Large intestine (tissue), 3 donors: ENCODE results near the gene EXOC4. TPM values are rescaled to one million over a fixed set of nuclear protein-coding genes. Genes with fewer than 3 reads are reported as not detected.

Experiments
- DNase-seq, 2 donors: peaks; one replicate each; pipeline versions ENCODE4 v3.0.0 to v3.0.0-alpha.2; 2013
- H3K27ac ChIP-seq: one replicate; pipeline ENCODE4 v1.5.1; 2013; ENCODE audit warnings: low read length
- H3K27me3 ChIP-seq: 2 replicates; pipeline ENCODE4 v1.6.1; 2013; ENCODE audit warnings: low read length; ENCODE audit not compliant: control insufficient read depth, insufficient read depth
- H3K36me3 ChIP-seq: 2 replicates; pipeline ENCODE4 v1.6.1; 2013; ENCODE audit warnings: low read length; ENCODE audit not compliant: control insufficient read depth, insufficient read depth
- H3K4me1 ChIP-seq: one replicate; pipeline ENCODE4 v1.6.1; 2013; ENCODE audit warnings: low read length; ENCODE audit not compliant: control insufficient read depth, insufficient read depth
- H3K4me3 ChIP-seq: one replicate; pipeline ENCODE4 v1.5.1; 2013; ENCODE audit warnings: low read length
- H3K9me3 ChIP-seq: one replicate; pipeline ENCODE4 v1.6.1; 2013; ENCODE audit warnings: mild to moderate bottlenecking, low read depth, low read length, moderate library complexity; ENCODE audit not compliant: control insufficient read depth
- WGBS: methylation state at CpG from one replicate; pipeline ENCODE4 v1.1.5; 2013; ENCODE audit warnings: low lambda C conversion rate; ENCODE audit not compliant: insufficient coverage; 5-methylcytosine and 5-hydroxymethylcytosine counted together
- polyA plus RNA-seq: library from polyadenylated mRNA; unstranded; fragments of 120-200 nt; gene quantifications from one replicate; pipeline ENCODE4 v1.2.1, GENCODE V29; 2013

Gene EXOC4
- polyA plus RNA-seq, 1 donor, result 45.4 TPM

DNA sequence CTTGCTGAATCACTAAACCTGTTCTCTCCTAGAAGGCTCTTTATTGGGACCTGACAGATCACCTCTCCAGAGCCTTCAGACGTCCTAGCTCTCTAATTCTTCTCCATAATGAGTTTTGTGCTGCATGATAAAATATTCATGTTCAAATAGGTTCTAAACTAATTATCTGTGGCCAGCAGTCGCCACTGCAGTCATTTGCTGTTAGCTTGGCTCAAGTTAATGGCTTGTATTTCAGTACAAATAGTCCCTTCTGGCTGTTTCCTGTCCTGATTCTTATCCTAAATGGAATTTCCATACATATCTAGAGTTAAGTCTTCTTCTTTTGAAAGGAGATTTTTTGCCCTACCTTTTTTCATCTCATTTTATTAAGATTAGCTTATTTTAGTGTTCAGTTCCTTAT lies 303.2 kb downstream of the EXOC4 start:
- no peaks in the 10 kb centered on the region for H3K4me1 ChIP-seq
- DNase-seq, result no peak
- no peaks in the 10 kb centered on the region for H3K36me3 ChIP-seq
- no peaks in the 10 kb centered on the region for H3K9me3 ChIP-seq
- no peak overlapping the region for H3K27ac ChIP-seq
- 0% methylated on average over 1 of the region's 2 CpGs for WGBS
- no peak overlapping the region for H3K4me3 ChIP-seq
- H3K27me3 ChIP-seq, result no peaks in the 10 kb centered on the region

DNA sequence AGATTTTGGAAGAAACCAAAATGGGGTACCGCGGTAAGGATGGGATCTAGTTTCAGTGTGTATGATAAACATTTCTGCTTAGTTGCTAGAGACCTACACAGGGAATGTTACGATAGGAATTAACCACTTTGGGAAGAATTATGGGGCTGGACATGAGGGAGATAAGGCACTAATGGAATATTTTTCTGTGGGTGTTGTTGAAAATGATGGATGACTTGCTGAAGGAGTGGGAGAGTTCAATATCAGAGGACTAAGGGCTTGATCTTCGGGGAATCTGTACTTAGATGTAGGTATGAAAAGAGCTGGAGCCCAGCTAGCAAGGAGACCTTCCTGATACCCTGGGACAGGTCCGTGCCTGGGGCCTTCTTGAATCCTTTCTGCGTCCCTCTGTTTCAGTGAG lies 303.7 kb downstream of the EXOC4 start:
- DNase-seq, result no peak
- no peaks in the 10 kb centered on the region for H3K36me3 ChIP-seq
- no peaks in the 10 kb centered on the region for H3K9me3 ChIP-seq
- no peaks in the 10 kb centered on the region for H3K27me3 ChIP-seq
- H3K27ac ChIP-seq, result no peak overlapping the region
- H3K4me1 ChIP-seq, result no peaks in the 10 kb centered on the region
- H3K4me3 ChIP-seq, result no peak overlapping the region
- 83% methylated on average over 2 of the region's 6 CpGs for WGBS

DNA sequence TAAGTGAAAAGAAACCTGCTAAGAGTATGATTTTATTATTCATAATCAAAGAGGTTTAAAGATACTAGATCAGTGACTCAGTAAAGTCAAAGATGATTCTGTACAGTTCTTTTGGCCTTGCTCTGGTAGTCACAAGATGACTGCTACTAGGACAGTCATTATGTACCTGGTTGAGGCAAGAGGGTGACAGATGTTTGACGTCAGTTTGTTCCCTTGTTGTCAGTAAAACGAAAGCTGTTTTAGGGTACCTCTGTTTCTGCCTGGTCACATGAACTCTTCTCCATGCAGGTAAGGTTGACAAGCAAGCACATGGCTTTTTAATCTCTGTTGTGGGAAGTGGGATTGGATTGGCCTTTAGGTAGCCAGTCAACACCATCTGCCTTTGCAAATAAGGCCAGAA lies 308.0 kb downstream of the EXOC4 start:
- WGBS, result no CpG with 5 or more reads among the region's 2 CpGs
- no peak for DNase-seq
- Histone ChIP-seq H3K27ac (no peak overlapping the region), H3K9me3 (no peaks in the 10 kb centered on the region), H3K4me1 (no peaks in the 10 kb centered on the region), H3K4me3 (no peak overlapping the region), H3K36me3 (no peaks in the 10 kb centered on the region), H3K27me3 (no peaks in the 10 kb centered on the region)

DNA sequence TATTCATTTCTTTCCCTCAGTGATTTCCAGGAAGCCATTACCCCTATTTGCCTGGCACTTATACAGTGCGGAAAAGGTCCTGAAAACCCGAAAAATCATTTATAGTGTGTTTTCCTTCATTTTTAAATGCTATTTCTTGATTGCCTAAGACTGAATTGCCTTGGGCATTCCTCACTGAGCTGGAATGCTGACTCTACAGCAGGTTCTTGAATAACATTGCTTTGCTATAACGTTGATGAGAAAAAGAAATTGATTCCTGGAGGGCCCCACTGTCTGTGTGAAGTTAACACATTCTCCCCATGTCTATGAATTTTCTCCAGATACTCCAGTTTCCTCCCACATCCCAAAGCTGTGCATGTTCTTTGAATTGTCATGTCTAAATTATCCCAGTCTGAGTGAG lies 308.5 kb downstream of the EXOC4 start:
- WGBS, result no CpG with 5 or more reads among the region's 3 CpGs
- no peak for DNase-seq
- H3K4me3 ChIP-seq, result no peak overlapping the region

DNA sequence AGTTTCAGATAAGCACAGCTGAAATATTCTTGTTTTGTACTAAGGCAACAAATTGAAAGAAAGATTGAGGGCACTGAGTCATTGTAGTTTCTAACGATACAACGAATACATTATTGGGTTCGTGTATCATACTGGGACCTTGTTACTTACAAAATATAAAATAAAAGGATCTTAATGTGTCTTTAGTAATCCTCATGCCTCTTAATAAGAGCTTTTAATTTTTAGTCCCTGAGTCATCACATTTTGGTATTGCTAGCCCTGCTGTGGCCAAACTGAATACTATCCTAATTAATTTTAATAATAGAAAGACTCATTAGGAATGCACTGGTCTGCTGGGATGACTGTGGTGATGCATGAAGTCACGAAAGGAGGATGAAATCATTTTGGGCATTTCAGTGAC lies 309.7 kb downstream of the EXOC4 start:
- Histone ChIP-seq H3K4me3 (no peak overlapping the region), H3K27me3 (no peaks in the 10 kb centered on the region), H3K27ac (no peak overlapping the region), H3K9me3 (no peaks in the 10 kb centered on the region), H3K36me3 (no peaks in the 10 kb centered on the region), H3K4me1 (no peaks in the 10 kb centered on the region)
- WGBS, result 92% methylated on average over 4 of the region's 4 CpGs
- DNase-seq, result no peak

More for the DNA sequence above, 308.5 kb downstream of the EXOC4 start:
- H3K27ac ChIP-seq, result no peak overlapping the region
- no peaks in the 10 kb centered on the region for H3K4me1 ChIP-seq
- no peaks in the 10 kb centered on the region for H3K36me3 ChIP-seq
- no peaks in the 10 kb centered on the region for H3K27me3 ChIP-seq
- H3K9me3 ChIP-seq, result no peaks in the 10 kb centered on the region

DNA sequence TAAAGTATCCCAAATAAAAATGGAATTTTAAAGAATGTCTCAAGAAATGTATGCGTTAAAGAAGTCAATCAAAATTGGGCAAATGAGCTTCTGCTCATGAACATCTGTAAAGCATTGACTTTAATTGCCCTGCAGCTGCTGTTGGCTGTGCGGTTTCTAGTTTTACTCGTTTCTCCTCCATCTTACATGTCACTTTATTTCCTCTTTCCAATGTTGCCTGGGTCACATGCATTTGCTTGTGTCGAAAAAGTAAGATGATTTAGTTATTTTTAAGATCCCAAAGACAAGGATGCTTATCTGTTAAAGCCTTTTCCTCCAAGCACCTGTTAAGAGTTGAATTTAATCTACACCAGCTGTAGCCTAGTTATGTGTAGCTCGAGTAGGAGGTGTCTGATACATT lies 310.4 kb downstream of the EXOC4 start:
- Histone ChIP-seq H3K4me1 (no peaks in the 10 kb centered on the region), H3K9me3 (no peaks in the 10 kb centered on the region), H3K27me3 (no peaks in the 10 kb centered on the region), H3K36me3 (no peaks in the 10 kb centered on the region), H3K27ac (no peak overlapping the region), H3K4me3 (no peak overlapping the region)
- 84% methylated on average over 4 of the region's 5 CpGs for WGBS
- no peak for DNase-seq

DNA sequence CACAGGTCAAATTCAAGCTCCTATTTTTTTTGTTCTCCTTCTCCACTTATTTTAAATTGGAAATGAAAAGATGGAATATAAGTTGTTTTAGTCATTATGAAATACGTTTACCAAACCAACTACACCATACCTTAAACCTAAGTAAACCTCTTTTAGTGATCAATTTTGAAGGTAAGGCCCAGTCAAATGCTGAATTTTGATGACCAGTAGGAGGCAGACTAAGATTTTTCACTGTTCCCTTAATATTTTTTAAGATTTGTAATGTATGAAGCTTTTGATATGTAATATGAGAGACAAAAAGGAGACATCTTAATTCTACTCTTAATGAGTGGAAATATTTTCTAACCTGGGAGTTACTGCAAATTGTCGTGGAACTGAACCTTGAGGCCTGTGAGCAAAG lies 311.6 kb downstream of the EXOC4 start:
- WGBS, result 83% methylated on average over 1 of the region's 2 CpGs
- DNase-seq, result no peak

DNA sequence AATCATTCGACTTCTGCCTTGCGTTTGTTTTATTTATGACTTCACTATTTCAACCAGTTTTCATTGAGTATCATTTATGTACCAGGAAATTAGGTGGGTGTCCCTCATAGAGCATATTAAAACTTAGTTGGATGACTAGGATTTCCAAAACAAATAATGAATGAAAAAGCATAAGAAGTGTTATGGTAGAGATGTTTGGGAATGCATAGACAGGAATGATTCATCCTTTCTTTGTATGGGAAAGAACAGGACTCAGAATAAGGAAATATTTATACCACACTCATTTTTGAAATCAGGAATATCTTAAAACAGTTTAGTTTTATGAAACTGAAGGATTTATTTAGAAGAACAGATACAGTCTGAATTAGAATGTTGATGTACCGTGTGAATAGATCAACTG lies 315.7 kb downstream of the EXOC4 start:
- no peaks in the 10 kb centered on the region for H3K36me3 ChIP-seq
- 86% methylated on average over 3 of the region's 3 CpGs for WGBS
- no peaks in the 10 kb centered on the region for H3K9me3 ChIP-seq
- H3K4me3 ChIP-seq, result no peak overlapping the region
- no peak for DNase-seq
- H3K4me1 ChIP-seq, result no peaks in the 10 kb centered on the region
- no peaks in the 10 kb centered on the region for H3K27me3 ChIP-seq
- H3K27ac ChIP-seq, result no peak overlapping the region

More for the DNA sequence above, 311.6 kb downstream of the EXOC4 start:
- Histone ChIP-seq H3K27ac (no peak overlapping the region), H3K36me3 (no peaks in the 10 kb centered on the region), H3K4me1 (no peaks in the 10 kb centered on the region), H3K27me3 (no peaks in the 10 kb centered on the region), H3K9me3 (no peaks in the 10 kb centered on the region), H3K4me3 (no peak overlapping the region)

DNA sequence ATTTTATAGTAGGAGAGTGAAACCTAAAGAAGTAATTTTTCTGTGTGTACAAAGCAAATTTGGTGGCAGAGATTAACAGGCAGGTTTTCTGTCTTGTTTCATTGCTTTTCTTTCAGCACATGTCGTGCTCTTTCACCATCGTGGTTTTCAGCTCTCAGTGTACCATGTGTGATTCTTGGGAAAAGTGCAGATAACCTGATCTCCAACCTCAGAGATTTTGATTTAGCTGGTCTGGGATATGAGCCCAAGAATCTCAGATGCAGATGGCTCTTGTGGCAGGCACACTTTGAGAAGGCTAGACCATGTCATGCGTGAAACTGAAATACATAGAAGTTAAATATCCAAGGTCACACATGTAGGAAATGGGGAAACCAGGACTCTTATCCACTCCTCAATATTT lies 317.4 kb downstream of the EXOC4 start:
- no peaks in the 10 kb centered on the region for H3K27me3 ChIP-seq
- no peak for DNase-seq
- H3K4me3 ChIP-seq, result no peak overlapping the region
- WGBS, result 100% methylated on average over 1 of the region's 3 CpGs
- no peak overlapping the region for H3K27ac ChIP-seq
- no peaks in the 10 kb centered on the region for H3K9me3 ChIP-seq
- no peaks in the 10 kb centered on the region for H3K36me3 ChIP-seq
- H3K4me1 ChIP-seq, result no peaks in the 10 kb centered on the region

DNA sequence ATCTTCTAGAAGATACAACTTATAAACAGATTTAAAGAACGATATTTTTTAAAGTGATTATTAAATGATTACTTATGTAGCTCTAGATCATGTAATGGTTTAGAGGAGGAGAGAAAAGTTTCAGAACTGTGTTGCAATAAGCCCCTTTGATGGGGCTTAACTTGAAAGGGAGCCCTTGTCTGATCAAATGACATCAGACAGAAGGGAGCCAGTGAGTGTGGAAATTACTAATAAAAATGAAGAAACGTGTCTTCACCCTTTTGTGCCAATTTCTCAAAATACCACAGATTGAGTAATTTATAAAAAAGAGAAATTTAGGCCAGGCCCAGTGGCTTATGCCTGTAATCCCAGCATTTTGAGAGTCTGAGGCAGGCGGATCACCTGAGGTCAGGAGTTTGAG lies 318.2 kb downstream of the EXOC4 start:
- Histone ChIP-seq H3K27me3 (no peaks in the 10 kb centered on the region), H3K9me3 (no peaks in the 10 kb centered on the region), H3K36me3 (no peaks in the 10 kb centered on the region), H3K4me3 (no peak overlapping the region), H3K4me1 (no peaks in the 10 kb centered on the region), H3K27ac (no peak overlapping the region)
- 79% methylated on average over 2 of the region's 3 CpGs for WGBS
- DNase-seq, result no peak

DNA sequence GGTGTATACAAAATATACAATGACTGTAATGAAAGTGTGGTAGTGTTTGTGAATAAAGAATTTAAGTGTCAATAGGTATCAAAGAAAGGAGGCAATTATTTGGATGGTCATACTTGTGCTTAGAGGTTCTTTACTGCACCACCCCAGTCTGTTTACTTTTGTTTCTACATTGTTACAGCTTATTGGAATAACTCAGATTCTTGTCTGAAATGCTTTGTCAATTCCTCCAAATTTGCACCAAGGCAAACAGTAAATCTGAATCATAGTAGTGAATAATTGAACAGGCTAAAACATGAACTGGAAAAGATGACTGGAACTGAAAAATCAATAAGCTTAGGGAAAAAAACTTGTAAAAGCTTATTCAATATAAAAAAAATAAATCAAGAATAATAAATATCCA lies 319.2 kb downstream of the EXOC4 start:
- Histone ChIP-seq H3K27ac (no peak overlapping the region), H3K9me3 (no peaks in the 10 kb centered on the region), H3K4me1 (no peaks in the 10 kb centered on the region), H3K27me3 (no peaks in the 10 kb centered on the region), H3K36me3 (no peaks in the 10 kb centered on the region), H3K4me3 (no peak overlapping the region)
- no peak for DNase-seq
